ENCODE measurements around the gene SMC4. TPM values are rescaled to one million over a fixed set of nuclear protein-coding genes. Genes with fewer than 3 reads are reported as not detected.

SMC4 gene
- total and polyA plus RNA-seq, 12 donors = 10.5 to 71.7 (median 25.4) TPM

DNA sequence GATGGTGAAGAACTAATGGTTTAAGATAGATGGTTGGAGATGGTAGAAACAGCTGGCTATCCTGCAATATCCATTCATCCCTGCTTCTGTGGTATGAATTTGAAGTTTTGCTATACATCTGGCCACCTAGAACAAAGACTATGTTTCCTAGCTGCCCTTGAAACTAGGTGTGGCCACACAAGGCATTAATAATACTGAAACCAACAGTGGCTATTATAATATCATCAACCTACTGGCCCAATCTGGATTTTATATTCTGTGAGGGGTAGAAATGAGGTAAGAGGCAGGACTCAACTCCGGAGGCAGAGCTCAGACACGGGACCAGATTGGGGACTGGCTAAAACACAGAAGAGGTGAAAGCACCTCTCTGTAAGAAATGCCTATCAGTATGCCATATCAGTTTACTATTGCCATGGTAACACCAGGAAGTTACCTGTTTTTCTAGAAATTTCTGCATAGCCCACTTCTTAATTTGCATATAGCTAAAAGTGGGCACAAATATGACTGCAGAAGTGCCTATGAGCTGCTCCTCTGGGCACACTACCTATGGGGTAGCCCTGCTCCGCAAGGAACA, 8.8 kb upstream of the SMC4 start:
- TF ChIP-seq POLR2A (IDR thresholded peaks at IDR 0.05) = no peak
- TF ChIP-seq, protein P1, sequence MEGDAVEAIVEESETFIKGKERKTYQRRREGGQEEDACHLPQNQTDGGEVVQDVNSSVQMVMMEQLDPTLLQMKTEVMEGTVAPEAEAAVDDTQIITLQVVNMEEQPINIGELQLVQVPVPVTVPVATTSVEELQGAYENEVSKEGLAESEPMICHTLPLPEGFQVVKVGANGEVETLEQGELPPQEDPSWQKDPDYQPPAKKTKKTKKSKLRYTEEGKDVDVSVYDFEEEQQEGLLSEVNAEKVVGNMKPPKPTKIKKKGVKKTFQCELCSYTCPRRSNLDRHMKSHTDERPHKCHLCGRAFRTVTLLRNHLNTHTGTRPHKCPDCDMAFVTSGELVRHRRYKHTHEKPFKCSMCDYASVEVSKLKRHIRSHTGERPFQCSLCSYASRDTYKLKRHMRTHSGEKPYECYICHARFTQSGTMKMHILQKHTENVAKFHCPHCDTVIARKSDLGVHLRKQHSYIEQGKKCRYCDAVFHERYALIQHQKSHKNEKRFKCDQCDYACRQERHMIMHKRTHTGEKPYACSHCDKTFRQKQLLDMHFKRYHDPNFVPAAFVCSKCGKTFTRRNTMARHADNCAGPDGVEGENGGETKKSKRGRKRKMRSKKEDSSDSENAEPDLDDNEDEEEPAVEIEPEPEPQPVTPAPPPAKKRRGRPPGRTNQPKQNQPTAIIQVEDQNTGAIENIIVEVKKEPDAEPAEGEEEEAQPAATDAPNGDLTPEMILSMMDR (IDR thresholded peaks at IDR 0.05) = no peak
- DNase-seq = no peak
- intact Hi-C loops (cut with DNase I) = no loop called here
- no peaks in the 10 kb centered on the region for H3K4me1 ChIP-seq (replicated peaks in 1 of 2)
- WGBS, 4 donors = 90 to 95% (median 94%) methylated on average over 2 to 3 of the region's 3 CpGs
- H3K9me3 ChIP-seq (replicated peaks in 1 of 3) = no peaks in the 10 kb centered on the region
- no peaks in the 10 kb centered on the region for H3K36me3 ChIP-seq (replicated peaks in 1 of 2)
- no peak overlapping the region for H3K4me3 ChIP-seq
- H3K27me3 ChIP-seq = no peaks in the 10 kb centered on the region
- no peak overlapping the region for H3K27ac ChIP-seq

DNA sequence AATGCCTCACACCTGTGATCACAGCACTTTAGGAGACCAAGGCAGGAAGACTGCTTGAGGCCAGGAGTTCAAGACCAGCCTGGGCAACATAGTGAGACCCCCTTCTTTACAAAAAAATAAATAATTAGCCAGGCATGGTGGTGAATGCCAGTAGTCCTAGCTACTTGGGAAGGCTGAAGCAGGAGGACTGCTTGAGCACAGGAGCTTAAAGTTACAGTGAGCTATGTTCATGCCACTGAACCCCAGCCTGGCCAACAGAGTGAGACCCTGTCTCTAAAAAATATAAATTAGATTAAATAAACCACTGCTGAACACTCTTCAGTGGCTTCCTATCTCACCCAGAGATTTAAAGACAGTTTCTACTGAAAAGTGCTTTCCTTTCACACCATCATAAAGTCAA, 6.7 kb upstream of the SMC4 start:
- Histone ChIP-seq H3K27ac (no peak overlapping the region), H3K36me3 (replicated peaks in 1 of 2) (no peaks in the 10 kb centered on the region), H3K4me1 (replicated peaks in 1 of 2) (no peaks in the 10 kb centered on the region), H3K27me3 (no peaks in the 10 kb centered on the region), H3K9me3 (replicated peaks in 1 of 3) (no peaks in the 10 kb centered on the region), H3K4me3 (no peak overlapping the region)
- intact Hi-C loops (cut with DNase I) = no loop called here
- no peak for DNase-seq
- TF ChIP-seq, protein P1 (IDR thresholded peaks at IDR 0.05) = no peak
- no peak for TF ChIP-seq POLR2A (IDR thresholded peaks at IDR 0.05)

DNA sequence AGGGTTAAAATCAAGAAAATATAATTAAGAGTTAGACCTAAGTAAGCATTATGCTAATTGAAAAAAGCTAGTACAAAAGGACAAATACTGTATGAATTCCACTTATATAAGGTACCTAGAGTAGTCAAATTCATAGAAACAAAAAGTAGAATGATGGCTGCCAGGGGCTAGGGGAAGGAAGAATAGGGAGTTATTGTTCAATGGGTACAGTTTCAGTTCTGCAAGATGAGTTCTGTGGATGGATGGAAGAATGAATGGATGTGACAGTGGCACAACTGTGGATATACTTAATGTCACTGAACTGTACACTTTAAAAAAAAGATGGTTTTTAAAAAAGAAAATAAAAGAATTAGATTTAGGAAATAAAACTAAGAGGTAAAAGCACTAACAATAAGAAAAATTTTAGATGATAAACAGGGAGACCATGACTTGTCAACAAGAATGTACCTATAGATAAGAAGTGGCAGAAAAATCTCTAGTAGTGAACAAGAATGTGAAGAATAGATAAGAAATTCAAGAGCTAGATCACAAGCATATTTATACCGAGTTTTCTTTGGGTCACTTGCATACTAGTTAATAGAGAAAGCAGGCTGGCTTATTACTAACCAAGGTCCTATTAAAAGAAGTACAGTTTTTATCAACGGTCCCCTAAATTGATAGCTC, 6.0 kb upstream of the SMC4 start:
- Histone ChIP-seq H3K36me3 (replicated peaks in 1 of 2) (no peaks in the 10 kb centered on the region), H3K27me3 (no peaks in the 10 kb centered on the region), H3K4me1 (replicated peaks in 1 of 2) (peaks cover 0 to 6% of the 10 kb centered on the region in 2 donors), H3K4me3 (no peak overlapping the region), H3K9me3 (replicated peaks in 1 of 3) (no peaks in the 10 kb centered on the region), H3K27ac (no peak overlapping the region)
- intact Hi-C loops (cut with DNase I) = no loop called here
- TF ChIP-seq POLR2A (IDR thresholded peaks at IDR 0.05) = no peak
- no peak for DNase-seq
- WGBS, 4 donors = 79 to 92% (median 87%) methylated on average over 2 of the region's 2 CpGs

DNA sequence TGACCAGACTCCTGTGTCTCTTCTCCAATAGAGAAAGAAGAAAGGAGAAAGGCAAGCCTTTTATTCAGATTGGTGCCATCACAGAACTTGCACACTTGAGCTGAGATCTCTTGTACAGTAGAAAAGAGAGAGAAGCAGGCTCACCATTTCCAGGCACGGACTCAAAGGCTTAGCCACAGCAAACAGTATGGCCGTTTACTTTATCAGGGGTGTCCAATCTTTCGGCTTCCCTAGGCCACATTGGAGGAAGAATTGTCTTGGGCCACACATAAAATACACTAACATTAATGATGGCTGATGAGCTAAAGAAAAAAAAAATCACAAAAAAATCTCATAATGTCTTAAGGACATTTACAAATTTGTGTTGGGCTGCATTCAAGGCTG, 5.4 kb upstream of the SMC4 start:
- no peak for DNase-seq
- intact Hi-C loops (cut with DNase I) = no loop called here
- Histone ChIP-seq H3K27me3 (no peaks in the 10 kb centered on the region), H3K4me3 (no peak overlapping the region), H3K4me1 (replicated peaks in 1 of 2) (peaks cover 0 to 9% of the 10 kb centered on the region in 2 donors), H3K36me3 (replicated peaks in 1 of 2) (no peaks in the 10 kb centered on the region), H3K9me3 (replicated peaks in 1 of 3) (no peaks in the 10 kb centered on the region), H3K27ac (no peak overlapping the region)
- WGBS, 4 donors = 93 to 98% (median 96%) methylated on average over 3 of the region's 3 CpGs
- TF ChIP-seq POLR2A (IDR thresholded peaks at IDR 0.05) = no peak
- TF ChIP-seq, protein P1 (IDR thresholded peaks at IDR 0.05) = no peak

DNA sequence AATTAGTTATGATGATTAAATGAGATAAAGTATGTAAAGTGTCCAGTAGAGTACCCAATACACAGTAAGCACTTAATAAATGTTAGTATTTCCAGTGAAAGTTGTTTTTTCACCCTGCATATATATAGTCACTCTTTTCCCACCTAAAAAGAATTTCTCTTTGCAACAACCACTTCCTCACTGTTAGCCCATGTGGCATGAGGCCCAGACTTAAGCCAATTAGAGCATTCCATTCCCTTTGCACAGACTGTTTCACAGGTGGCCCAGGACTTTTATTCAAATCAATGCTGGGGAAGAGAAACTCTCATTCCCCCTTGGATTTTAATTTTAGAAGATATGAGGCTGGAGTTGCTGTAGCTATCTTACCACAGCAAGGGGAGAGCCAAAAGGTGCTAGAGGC, 4.2 kb upstream of the SMC4 start:
- no peak overlapping the region for H3K27ac ChIP-seq
- intact Hi-C loops (cut with DNase I) = no loop called here
- DNase-seq = no peak
- H3K4me1 ChIP-seq (replicated peaks in 1 of 2) = peaks cover 0 to 9% of the 10 kb centered on the region in 2 donors
- no peaks in the 10 kb centered on the region for H3K9me3 ChIP-seq (replicated peaks in 1 of 3)
- no peak for TF ChIP-seq POLR2A (IDR thresholded peaks at IDR 0.05)
- TF ChIP-seq, protein P1 (IDR thresholded peaks at IDR 0.05) = no peak
- H3K27me3 ChIP-seq = no peaks in the 10 kb centered on the region
- H3K36me3 ChIP-seq (replicated peaks in 1 of 2) = no peaks in the 10 kb centered on the region
- H3K4me3 ChIP-seq = no peak overlapping the region

All from adrenal gland (tissue), 12 donors.